ENCODE measurements around the gene CCDC175.

Gene CCDC175

GRCh38 chr14:59591641-59592370, 15.2 kb upstream of the CCDC175 start:
- no peak overlapping the region for H3K27ac ChIP-seq
- no peak for TF ChIP-seq CTCF (conservative IDR thresholded peaks at IDR 0.05)

GRCh38 chr14:59588101-59588500, 11.5 kb upstream of the CCDC175 start:
- no peak overlapping the region for H3K27ac ChIP-seq
- no peak for TF ChIP-seq CTCF (conservative IDR thresholded peaks at IDR 0.05)

GRCh38 chr14:59585891-59586554, 9.4 kb upstream of the CCDC175 start:
- no peak for TF ChIP-seq CTCF (conservative IDR thresholded peaks at IDR 0.05)
- H3K27ac ChIP-seq, result no peak overlapping the region

- TF ChIP-seq CTCF (conservative IDR thresholded peaks at IDR 0.05), result peak; percentile 40; the same call in 1 of the 2 replicates
- no peak overlapping the region for H3K27ac ChIP-seq
Observed at GRCh38 chr14:59583755-59584154, 7.1 kb upstream of the CCDC175 start.

GRCh38 chr14:59582845-59583509, 6.4 kb upstream of the CCDC175 start:
- no peak overlapping the region for H3K27ac ChIP-seq
- no peak for TF ChIP-seq CTCF (conservative IDR thresholded peaks at IDR 0.05)

GRCh38 chr14:59582161-59582560, 5.5 kb upstream of the CCDC175 start:
- no peak overlapping the region for H3K27ac ChIP-seq
- TF ChIP-seq CTCF (conservative IDR thresholded peaks at IDR 0.05), result no peak

- H3K27ac ChIP-seq, result no peak overlapping the region
- TF ChIP-seq CTCF (conservative IDR thresholded peaks at IDR 0.05), result no peak
Observed at GRCh38 chr14:59580911-59581310, 4.3 kb upstream of the CCDC175 start.
